ENCODE data around the gene LMCD1.

DNA sequence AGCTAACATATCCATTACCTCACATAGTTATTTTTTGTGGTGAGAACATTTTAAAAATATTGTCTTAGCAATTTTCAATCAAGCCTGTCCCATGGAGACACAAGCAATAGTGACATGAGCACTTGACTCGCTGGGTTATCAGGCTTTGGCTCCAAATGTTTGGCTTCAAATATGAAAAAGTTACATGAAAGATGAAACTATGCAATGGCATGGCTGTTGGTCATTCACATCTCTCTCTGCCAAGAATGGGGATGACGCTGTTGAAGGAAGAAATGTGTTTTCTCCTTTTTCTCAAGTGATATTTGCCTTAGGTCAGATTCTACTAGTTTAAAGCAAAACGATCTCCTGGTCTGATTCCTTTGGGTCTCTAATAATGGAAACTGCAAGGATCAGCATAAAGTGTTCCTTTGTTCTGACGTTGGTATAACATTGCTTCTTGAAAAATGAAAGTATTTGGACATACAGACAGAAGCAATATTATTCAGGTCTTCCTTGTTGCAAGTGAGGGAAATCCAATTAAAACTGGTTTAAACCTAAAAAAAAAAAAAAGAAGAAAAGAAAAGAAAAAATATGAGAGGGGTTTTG is 71.8 kb downstream of the LMCD1 start:
- TF ChIP-seq, protein P1, sequence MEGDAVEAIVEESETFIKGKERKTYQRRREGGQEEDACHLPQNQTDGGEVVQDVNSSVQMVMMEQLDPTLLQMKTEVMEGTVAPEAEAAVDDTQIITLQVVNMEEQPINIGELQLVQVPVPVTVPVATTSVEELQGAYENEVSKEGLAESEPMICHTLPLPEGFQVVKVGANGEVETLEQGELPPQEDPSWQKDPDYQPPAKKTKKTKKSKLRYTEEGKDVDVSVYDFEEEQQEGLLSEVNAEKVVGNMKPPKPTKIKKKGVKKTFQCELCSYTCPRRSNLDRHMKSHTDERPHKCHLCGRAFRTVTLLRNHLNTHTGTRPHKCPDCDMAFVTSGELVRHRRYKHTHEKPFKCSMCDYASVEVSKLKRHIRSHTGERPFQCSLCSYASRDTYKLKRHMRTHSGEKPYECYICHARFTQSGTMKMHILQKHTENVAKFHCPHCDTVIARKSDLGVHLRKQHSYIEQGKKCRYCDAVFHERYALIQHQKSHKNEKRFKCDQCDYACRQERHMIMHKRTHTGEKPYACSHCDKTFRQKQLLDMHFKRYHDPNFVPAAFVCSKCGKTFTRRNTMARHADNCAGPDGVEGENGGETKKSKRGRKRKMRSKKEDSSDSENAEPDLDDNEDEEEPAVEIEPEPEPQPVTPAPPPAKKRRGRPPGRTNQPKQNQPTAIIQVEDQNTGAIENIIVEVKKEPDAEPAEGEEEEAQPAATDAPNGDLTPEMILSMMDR (IDR thresholded peaks at IDR 0.05; ENCODE audit: insufficient read depth, low read length), result no peak
- TF ChIP-seq POLR2AphosphoS5 (IDR thresholded peaks at IDR 0.05; ENCODE audit: low read depth), result no peak
